HG03045 (cell line): Measurements from ENCODE around the gene ALDH1L2.
A peak's percentile ranks its signal among the peaks of the same experiment; 100 is the strongest.
"Not testable (repeated sequence)": the region's sequence is repeated elsewhere in the genome, so short reads cannot be mapped to it uniquely, and the experiment has no call there.

ENCODE experiments used
- ATAC-seq: cut with Tn5 transposase; IDR thresholded peaks from one replicate; pipeline ENCODE4 v1.9.1; 2021; ENCODE audit warnings: mild to moderate bottlenecking, moderate library complexity; ENCODE audit not compliant: unreplicated experiment

Gene ALDH1L2

DNA sequence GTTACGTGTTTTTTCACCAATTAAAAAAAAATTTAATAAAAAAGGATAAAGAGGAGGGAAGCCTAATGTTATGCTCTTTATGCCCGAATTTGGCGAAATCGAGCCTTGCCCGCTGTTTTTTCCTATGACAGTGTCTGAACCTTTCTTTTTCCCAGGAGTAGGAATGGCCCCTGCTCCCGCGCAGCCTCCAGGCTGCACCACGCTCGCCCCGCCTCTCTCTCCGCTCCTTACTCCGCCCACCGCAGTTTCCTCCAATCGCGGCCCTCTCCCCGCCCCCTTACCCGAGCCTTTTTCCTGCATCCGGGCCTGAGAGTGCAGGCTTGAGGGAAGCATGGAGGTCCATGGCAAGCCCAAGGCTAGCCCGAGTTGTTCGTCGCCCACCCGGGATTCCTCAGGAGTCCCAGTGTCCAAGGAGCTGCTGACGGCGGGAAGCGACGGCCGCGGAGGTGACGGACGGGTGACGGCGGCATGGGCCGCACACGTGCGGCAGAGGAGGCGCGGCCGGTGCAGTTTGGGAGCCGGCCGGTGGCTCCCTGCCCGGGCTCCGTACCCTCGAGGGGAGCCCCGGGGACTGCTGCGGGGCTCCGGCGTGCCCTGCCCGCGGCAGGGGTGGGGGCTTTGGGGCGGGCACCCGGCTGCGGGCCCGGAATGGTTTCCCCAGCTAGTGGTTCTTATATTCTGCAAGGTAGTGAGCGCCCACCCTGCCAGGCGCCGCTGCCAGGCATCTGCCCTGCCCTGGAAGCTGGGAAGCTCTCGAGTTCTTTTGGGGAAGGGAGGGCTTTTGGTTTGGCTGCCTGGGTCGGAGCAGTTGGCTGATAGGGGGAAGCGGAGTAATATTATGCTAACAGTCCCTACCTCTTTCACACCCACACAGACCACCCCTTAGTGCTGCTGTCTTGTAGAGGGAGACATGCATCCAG lies 98.0 kb downstream of the ALDH1L2 start, which contains the start of gene NOPCHAP1:
Gene NOPCHAP1 (plus strand): TSS at position 295 of the 920 bp plus-strand sequence. CDS start 37 bp downstream, at position 332.
- ATAC-seq: peak; percentile 98

GRCh38 chr12:104985206-104985605 lies 99.1 kb downstream of the ALDH1L2 start:
- ATAC-seq: no peak

GRCh38 chr12:104977688-104978087 lies 106.6 kb downstream of the ALDH1L2 start:
- not testable (repeated sequence) for ATAC-seq

DNA sequence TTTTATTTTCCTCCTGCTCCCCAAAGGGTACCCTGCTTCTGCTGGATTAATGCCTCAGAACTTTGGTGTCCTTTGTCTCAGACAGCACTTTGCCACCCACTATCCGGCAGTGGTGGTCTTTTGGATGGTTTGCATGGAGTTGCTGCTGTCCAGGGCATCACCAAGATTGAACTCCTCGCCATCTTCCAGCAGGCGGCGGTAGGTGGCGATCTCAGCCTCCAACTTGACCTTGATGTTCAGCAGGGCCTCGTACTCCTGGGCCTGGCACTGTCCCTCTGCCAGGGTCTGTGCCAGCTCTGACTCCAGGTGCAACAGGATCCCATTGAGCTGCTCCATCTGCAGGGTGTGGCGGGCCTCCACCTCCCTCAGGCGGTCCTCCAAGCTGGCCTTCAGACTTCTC lies 107.6 kb downstream of the ALDH1L2 start:
- ATAC-seq: no peak

GRCh38 chr12:104975587-104976343 lies 108.5 kb downstream of the ALDH1L2 start:
- no peak for ATAC-seq

DNA sequence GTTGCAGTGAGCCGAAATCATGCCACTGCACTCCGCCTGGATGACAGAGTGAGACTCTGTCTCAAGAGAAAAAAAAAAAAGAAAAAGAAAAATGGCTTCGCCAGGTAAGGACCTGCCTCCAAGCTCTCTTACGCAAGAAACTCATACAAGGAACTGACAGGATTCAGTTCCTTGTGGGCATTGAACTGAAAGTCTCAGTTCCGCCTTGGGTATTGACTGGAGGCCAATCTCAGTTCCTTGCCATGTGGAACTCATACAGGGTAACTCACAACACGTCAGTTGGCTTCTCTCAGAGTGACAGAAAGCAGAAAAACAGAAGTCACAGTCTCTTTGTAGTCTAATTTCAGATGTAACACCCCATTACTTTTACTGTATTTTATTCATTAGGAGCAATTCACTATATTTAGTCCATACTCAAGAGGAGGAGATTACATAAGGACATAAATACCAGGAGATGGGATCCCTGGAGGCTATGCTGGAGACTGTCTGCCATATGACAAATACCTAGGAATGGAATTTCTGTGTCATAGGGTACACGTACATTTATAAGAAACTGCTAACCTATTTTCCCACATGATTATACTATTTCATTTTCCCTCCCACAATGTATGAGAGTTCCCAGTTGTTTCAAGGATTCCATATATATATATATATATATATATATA lies 109.5 kb downstream of the ALDH1L2 start:
- peak; percentile 93 for ATAC-seq

DNA sequence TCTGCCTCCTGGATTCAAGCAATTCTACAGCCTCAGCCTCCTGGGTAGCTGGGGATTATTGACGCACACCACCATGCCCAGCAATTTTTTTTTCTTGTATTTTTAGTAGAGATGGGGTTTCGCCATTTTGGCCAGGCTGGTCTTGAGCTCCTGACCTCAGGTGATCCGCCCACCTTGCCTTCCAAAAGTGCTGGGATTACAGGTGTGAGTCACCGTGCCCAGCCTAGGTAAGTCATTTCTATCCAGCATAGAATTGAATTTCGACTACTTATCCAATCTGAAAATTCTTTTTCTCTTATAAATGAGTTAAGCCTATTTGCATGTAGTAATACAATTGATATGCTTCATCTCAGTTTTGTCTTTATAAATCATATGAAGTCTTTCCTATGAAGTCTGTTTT lies 111.0 kb downstream of the ALDH1L2 start:
- no peak for ATAC-seq

- ATAC-seq: no peak
Observed at GRCh38 chr12:104971306-104971705, 113.0 kb downstream of the ALDH1L2 start.
